Activated CD4-positive, alpha-beta T cell treated with anti-CD3 and anti-CD28 coated beads for 4 hours (primary cell): Measurements from ENCODE around the gene PCP4L1.

Experiments used
- DNase-seq, 2 donors: peaks; one replicate each; pipeline ENCODE4 v3.0.0-alpha.2; 2020

PCP4L1 gene

DNA sequence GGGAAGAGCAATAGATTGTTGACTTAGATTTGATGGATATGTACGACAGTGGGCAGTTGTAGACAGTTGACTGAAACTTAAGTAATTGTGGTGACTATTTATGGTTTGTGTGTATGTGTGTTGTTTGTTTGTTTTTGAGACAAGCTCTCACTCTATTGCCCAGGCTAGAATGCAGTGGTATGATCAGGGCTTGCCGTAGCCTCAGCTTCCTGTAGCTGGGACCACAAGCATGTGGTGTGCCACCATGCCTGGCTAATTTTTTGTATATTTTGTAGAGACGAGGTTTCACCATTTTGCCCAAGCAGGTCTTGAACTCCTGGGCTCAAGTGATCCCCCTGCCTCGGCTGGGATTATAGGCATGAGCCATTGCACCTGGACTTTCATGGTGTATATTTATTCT lies 65.5 kb downstream of the PCP4L1 start:
- DNase-seq, result no peak

DNA sequence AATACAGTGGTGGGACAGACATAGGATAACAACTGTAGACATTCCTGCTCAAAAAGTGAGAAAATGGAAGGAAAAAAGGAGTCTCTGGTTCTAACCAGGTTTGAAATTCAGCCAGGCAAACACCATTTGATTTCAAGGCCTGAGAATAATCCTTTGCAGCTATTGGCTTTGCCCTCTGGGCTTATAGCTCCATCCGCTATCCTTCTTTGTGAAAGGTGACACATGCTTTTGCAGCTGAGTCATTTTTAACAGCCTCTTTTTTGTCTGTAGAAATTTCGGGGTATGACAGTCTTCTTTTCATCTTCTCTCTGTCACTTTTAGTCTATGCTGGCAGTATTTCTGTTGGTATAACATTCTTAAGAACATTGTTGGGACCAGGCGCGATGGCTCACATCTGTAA lies 71.8 kb downstream of the PCP4L1 start:
- no peak for DNase-seq

DNA sequence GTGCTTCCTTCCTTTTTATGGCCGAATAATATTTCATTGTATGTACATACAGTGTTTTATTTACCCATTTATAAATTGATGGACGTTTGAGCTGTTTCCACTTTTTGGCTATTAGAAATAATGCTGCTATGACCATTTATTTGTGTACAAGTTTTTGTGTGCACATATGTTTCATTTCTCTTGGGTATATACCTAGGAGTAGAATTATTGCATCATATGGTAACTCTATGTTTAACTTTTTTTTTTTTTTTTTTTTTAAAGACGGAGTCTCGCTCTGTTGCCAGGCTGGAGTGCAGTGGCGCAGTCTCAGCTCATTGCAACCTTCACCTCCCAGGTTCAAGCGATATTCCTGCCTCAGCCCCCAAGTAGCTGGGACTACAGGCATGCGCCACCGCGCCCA lies 74.6 kb downstream of the PCP4L1 start:
- DNase-seq, result no peak
